HG02943 (cell line): ENCODE results near the gene ATP9A.
"Not testable (repeated sequence)": the region's sequence is repeated elsewhere in the genome, so short reads cannot be mapped to it uniquely, and the experiment has no call there.

Experiments used
- ATAC-seq: cut with Tn5 transposase; IDR thresholded peaks from one replicate; pipeline ENCODE4 v1.9.1; 2021; ENCODE audit warnings: mild to moderate bottlenecking, low read depth, moderate library complexity; ENCODE audit not compliant: unreplicated experiment

ATP9A gene

GRCh38 chr20:51767867-51768758 is at the start of gene ATP9A:
Gene ATP9A, minus strand, starts transcription at chr20:51768390. Its CDS starts 21 bp downstream, at chr20:51768369.
- no peak for ATAC-seq

GRCh38 chr20:51816856-51817255 is 48.7 kb upstream of the ATP9A start:
- ATAC-seq, result not testable (repeated sequence)

- ATAC-seq, result no peak
These were observed 47.3 kb upstream of the ATP9A start for GRCh38 chr20:51815383-51816076.

- ATAC-seq, result no peak
These were observed 44.7 kb upstream of the ATP9A start for GRCh38 chr20:51812861-51813260.

- no peak for ATAC-seq
These were observed 43.4 kb upstream of the ATP9A start for GRCh38 chr20:51811514-51812128.

GRCh38 chr20:51811042-51811355 is 42.8 kb upstream of the ATP9A start:
- ATAC-seq, result no peak

GRCh38 chr20:51810155-51811041 is 42.2 kb upstream of the ATP9A start:
- ATAC-seq, result no peak

GRCh38 chr20:51807720-51808250 is 39.6 kb upstream of the ATP9A start:
- ATAC-seq, result no peak

- no peak for ATAC-seq
These were observed 36.6 kb upstream of the ATP9A start for GRCh38 chr20:51804754-51805153.

- ATAC-seq, result no peak
These were observed 35.1 kb upstream of the ATP9A start for GRCh38 chr20:51803148-51803854.

GRCh38 chr20:51802170-51802751 is 34.1 kb upstream of the ATP9A start, which contains the start of gene SALL4:
Gene SALL4, minus strand, starts transcription at chr20:51802521. Its CDS starts 113 bp downstream, at chr20:51802408.
- ATAC-seq, result no peak

GRCh38 chr20:51801823-51802123 is 33.6 kb upstream of the ATP9A start:
- no peak for ATAC-seq

GRCh38 chr20:51801122-51801822 is 33.1 kb upstream of the ATP9A start:
- no peak for ATAC-seq

GRCh38 chr20:51800872-51801121 is 32.6 kb upstream of the ATP9A start:
- no peak for ATAC-seq

GRCh38 chr20:51800060-51800871 is 32.1 kb upstream of the ATP9A start:
- ATAC-seq, result no peak

- no peak for ATAC-seq
These were observed 31.2 kb upstream of the ATP9A start for GRCh38 chr20:51799401-51799860.

GRCh38 chr20:51797357-51798025 is 29.3 kb upstream of the ATP9A start:
- no peak for ATAC-seq

GRCh38 chr20:51796340-51796739 is 28.1 kb upstream of the ATP9A start:
- no peak for ATAC-seq
